ENCODE measurements around the gene RNF169.

DNA sequence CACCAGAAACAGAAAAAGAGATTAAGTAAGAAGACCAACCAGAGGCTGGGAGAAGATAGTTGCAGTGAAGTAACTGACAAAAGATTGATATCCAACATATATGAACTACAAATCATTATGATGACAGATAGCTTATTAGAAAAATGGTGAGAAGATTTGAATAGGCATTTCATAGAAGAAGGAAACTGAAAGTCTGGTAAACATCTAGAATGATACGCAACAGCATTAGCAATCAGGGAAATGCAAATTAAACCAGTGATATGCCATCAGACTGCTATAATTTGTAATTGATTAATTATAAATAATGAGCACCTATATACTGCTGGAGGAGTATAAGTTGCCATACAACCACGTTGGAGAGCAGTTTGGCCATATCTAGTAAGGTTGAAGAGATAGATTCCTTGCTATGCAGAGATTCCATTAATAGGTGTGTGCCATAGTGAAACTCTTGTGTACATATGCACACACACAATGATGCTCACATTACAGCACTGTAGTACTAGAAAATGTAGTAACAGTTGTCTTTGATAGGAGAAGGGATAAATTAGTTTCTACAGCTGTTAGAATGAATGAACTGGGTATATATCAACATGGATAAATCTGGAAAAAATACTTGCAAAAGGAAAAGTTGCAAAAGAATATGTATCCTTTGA, 20.5 kb downstream of the RNF169 start:
- TF ChIP-seq, protein P1, sequence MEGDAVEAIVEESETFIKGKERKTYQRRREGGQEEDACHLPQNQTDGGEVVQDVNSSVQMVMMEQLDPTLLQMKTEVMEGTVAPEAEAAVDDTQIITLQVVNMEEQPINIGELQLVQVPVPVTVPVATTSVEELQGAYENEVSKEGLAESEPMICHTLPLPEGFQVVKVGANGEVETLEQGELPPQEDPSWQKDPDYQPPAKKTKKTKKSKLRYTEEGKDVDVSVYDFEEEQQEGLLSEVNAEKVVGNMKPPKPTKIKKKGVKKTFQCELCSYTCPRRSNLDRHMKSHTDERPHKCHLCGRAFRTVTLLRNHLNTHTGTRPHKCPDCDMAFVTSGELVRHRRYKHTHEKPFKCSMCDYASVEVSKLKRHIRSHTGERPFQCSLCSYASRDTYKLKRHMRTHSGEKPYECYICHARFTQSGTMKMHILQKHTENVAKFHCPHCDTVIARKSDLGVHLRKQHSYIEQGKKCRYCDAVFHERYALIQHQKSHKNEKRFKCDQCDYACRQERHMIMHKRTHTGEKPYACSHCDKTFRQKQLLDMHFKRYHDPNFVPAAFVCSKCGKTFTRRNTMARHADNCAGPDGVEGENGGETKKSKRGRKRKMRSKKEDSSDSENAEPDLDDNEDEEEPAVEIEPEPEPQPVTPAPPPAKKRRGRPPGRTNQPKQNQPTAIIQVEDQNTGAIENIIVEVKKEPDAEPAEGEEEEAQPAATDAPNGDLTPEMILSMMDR (IDR thresholded peaks at IDR 0.05; ENCODE audit: low read length) = no peak
- TF ChIP-seq EZH2 (optimal IDR thresholded peaks at IDR 0.05; ENCODE audit: low read depth, low read length) = no peak
- TF ChIP-seq EZH2phosphoT487 (IDR thresholded peaks at IDR 0.05; ENCODE audit: low read length) = no peak

Measured in MM.1S (cell line).